Measurements from ENCODE around the gene SESN3. TPM values are rescaled to one million over a fixed set of nuclear protein-coding genes. Genes with fewer than 3 reads are reported as not detected.

The SESN3 gene
- total RNA-seq, 1 experiment from 2014 or later: 1.4 TPM

Other genes starting within 250 kb of the SESN3 start
- gene KDM4E, start 205.9 kb downstream of the SESN3 start, total RNA-seq (2021; ENCODE audit: unreplicated experiment): not detected
- gene KDM4F, start 181.8 kb downstream of the SESN3 start, total RNA-seq (2021; ENCODE audit: unreplicated experiment): not detected
- gene SRSF8, start 164.3 kb downstream of the SESN3 start, total RNA-seq (2021; ENCODE audit: unreplicated experiment): 40.6 TPM
- 28.2 TPM for gene ENDOD1, start 141.4 kb downstream of the SESN3 start, total RNA-seq (2021; ENCODE audit: unreplicated experiment)